HL-60 (cell line): ENCODE data around the gene PPIG.
"Not testable (repeated sequence)": the region's sequence is repeated elsewhere in the genome, so short reads cannot be mapped to it uniquely, and the experiment has no call there.

Experiments
- GABPA ChIP-seq: IDR thresholded peaks from 2 replicates; pipeline ENCODE4 v1.6.1; 2012; ENCODE audit warnings: low read depth
- REST ChIP-seq: IDR thresholded peaks from 2 replicates; pipeline ENCODE4 v1.6.1; 2012; ENCODE audit warnings: low read depth; ENCODE audit not compliant: insufficient replicate concordance
- TF ChIP-seq, protein P1 (sequence below): IDR thresholded peaks from one replicate; pipeline ENCODE4 v1.5.1; 2011; ENCODE audit warnings: low read length, control low read depth, inconsistent platforms; ENCODE audit not compliant: insufficient read depth

DNA sequence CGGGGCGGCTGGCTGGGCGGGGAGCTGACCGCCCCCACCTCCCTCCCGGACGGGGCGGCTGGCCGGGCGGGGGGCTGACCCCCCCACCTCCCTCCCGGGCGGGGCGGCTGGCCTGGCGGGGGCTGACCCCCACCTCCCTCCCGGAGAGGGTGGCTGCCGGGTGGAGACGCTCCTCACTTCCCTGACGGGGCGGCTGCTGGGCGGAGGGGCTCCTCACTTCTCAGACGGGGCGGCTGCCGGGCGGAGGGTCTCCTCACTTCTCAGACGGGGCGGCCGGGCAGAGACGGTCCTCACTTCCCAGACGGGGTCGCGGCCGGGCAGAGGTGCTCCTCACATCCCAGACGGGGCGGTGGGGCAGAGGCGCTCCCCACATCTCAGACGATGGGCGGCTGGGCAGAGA is 8.9 kb upstream of the PPIG start:
- TF ChIP-seq, protein P1, sequence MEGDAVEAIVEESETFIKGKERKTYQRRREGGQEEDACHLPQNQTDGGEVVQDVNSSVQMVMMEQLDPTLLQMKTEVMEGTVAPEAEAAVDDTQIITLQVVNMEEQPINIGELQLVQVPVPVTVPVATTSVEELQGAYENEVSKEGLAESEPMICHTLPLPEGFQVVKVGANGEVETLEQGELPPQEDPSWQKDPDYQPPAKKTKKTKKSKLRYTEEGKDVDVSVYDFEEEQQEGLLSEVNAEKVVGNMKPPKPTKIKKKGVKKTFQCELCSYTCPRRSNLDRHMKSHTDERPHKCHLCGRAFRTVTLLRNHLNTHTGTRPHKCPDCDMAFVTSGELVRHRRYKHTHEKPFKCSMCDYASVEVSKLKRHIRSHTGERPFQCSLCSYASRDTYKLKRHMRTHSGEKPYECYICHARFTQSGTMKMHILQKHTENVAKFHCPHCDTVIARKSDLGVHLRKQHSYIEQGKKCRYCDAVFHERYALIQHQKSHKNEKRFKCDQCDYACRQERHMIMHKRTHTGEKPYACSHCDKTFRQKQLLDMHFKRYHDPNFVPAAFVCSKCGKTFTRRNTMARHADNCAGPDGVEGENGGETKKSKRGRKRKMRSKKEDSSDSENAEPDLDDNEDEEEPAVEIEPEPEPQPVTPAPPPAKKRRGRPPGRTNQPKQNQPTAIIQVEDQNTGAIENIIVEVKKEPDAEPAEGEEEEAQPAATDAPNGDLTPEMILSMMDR: not testable (repeated sequence)
- TF ChIP-seq REST, GABPA: not testable (repeated sequence)
